ENCODE measurements around the gene ATP8B4. TPM values are rescaled to one million over a fixed set of nuclear protein-coding genes. Genes with fewer than 3 reads are reported as not detected.

The ATP8B4 gene
- total and polyA plus RNA-seq, 11 donors, result 0.51 to 14.7 (median 2.1) TPM

DNA sequence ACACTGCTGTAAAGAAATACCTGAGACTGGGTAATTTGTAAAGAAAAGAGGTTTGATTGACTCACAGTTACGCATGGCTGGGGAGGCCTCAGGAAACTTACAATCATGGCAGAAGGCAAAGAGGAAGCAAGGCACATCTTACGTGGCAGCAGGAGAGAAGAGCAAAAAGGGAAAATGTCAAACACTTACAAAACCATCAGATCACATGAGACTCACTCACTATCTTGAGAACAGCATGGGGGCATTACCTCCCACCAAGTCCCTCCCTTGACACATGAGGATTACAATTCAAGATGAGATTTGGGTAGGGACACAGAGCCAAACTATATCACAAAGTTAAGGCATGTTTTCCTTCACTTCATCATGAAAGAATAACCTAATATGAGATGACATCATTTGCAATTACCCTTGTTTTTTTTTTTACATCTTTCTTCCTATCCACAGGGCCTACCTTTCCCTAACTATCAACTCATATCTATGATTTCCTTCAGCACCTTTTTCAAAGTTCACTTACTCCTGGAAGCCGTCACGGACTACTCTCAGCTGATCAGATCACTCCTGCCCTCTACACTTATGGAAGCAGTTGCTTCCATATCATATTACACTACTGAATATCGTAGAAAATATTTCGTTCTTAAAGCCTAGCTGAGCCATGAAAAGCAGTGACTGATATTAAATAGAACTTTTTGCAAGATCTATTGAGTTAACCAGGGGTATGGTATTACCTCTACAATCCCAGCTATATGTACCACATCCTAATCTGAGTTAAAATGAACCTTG lies 25.5 kb upstream of the ATP8B4 start:
- Histone ChIP-seq H3K27ac (no peak overlapping the region), H3K4me3 (no peak overlapping the region), H3K4me1 (peaks cover 0 to 6% (median 0%) of the 10 kb centered on the region in 12 donors), H3K9me3 (no peaks in the 10 kb centered on the region), H3K36me3 (no peaks in the 10 kb centered on the region), H3K27me3 (no peaks in the 10 kb centered on the region)
- intact Hi-C loops (cut with DNase I), result loop anchor here (1.0 to 10.0 kb wide), 8 partner anchors 900 to 1790 kb away; no protein-coding TSS in a partner anchor
- no peak for TF ChIP-seq POLR2A (IDR thresholded peaks at IDR 0.05)
- no peak for TF ChIP-seq CTCF (IDR thresholded peaks at IDR 0.05)
- no peak for DNase-seq
- 73% methylated on average over 6 of the region's 6 CpGs for WGBS, 4 donors
- no peak for ATAC-seq

DNA sequence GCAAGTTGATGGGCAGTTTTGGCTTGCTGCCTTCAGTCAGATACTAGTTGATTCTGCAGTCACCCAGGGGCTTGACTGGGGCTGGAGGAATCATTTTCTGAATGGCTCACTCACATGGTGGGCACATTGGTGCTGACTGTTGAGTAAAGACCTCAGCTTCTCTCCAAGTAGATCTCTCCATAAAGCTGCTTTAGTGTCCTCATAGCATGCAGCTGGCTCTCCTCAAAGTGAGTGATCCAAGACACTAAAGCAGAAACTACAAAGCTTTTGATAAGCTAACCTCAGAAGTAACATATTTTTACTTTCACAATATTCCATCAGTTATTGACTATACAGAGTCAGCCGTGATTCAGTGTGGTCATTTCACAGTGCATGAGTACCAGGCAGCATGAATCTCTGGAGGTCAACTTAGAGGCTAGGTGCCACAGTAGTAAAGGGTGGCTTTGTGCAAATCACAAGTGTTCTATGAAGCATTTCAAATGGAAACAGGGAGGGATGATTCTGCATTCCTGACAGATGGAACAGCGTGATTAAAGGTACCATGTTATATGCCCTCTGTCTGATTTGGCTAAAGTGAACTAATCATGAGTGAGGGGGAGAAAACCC lies 24.3 kb upstream of the ATP8B4 start:
- 92 to 94% (median 93%) methylated on average over 2 of the region's 2 CpGs for WGBS, 4 donors
- ATAC-seq (no peak), DNase-seq (no peak)
- no peak for TF ChIP-seq CTCF (IDR thresholded peaks at IDR 0.05)
- TF ChIP-seq POLR2A (IDR thresholded peaks at IDR 0.05), result no peak
- Histone ChIP-seq H3K36me3 (no peaks in the 10 kb centered on the region), H3K4me1 (peaks cover 0 to 6% (median 0%) of the 10 kb centered on the region in 12 donors), H3K4me3 (no peak overlapping the region), H3K27ac (no peak overlapping the region), H3K27me3 (no peaks in the 10 kb centered on the region), H3K9me3 (no peaks in the 10 kb centered on the region)
- intact Hi-C loops (cut with DNase I), result loop anchor here in 8 of 10 donors (5.0 to 10.0 kb wide), 5 partner anchors 899 to 1789 kb away; no protein-coding TSS in a partner anchor

DNA sequence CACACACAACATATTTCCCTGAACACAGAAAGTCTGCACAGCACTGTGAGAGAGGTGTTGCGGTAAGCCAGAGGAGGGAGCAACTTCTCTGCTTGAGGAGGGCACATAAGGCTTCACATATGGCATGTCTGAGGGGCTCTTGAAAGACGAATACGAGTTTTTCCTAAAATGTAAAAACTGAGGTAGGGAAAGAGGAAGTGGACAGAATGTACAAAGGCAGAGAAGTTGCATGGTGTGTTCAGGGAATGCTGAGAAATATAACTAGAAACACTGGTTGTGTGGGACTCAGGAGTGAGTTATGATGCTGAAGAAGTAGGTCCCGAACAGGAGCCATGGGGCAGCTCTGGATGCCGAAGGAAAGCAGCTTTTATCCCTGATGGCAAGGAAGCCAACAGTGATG lies 22.8 kb upstream of the ATP8B4 start:
- no peak for ATAC-seq
- WGBS, 4 donors, result 92 to 96% (median 93%) methylated on average over 5 of the region's 5 CpGs
- no peaks in the 10 kb centered on the region for H3K27me3 ChIP-seq
- no peaks in the 10 kb centered on the region for H3K36me3 ChIP-seq
- intact Hi-C loops (cut with DNase I), result loop anchor here in 8 of 10 donors (5.0 to 10.0 kb wide), 5 partner anchors 897 to 1787 kb away; no protein-coding TSS in a partner anchor
- TF ChIP-seq POLR2A (IDR thresholded peaks at IDR 0.05) (no peak), CTCF (IDR thresholded peaks at IDR 0.05) (no peak)
- no peak overlapping the region for H3K27ac ChIP-seq
- H3K4me1 ChIP-seq, result peaks cover 0 to 6% (median 0%) of the 10 kb centered on the region in 12 donors
- no peaks in the 10 kb centered on the region for H3K9me3 ChIP-seq
- DNase-seq, result no peak
- H3K4me3 ChIP-seq, result no peak overlapping the region

GRCh38 chr15:50140983-50141382 lies 21.9 kb upstream of the ATP8B4 start:
- H3K27ac ChIP-seq, result no peak overlapping the region
- intact Hi-C loops (cut with DNase I), result loop anchor here in 8 of 10 donors (5.0 to 10.0 kb wide), 5 partner anchors 896 to 1786 kb away; no protein-coding TSS in a partner anchor
- DNase-seq (no peak), ATAC-seq (no peak)
- H3K4me3 ChIP-seq, result no peak overlapping the region
- no peak for TF ChIP-seq CTCF (IDR thresholded peaks at IDR 0.05)
- no peak for TF ChIP-seq POLR2A (IDR thresholded peaks at IDR 0.05)
- H3K9me3 ChIP-seq, result no peaks in the 10 kb centered on the region
- no peaks in the 10 kb centered on the region for H3K36me3 ChIP-seq
- peaks cover 0 to 6% (median 0%) of the 10 kb centered on the region in 12 donors for H3K4me1 ChIP-seq
- WGBS, 4 donors, result 49 to 60% (median 53%) methylated on average over 3 of the region's 3 CpGs
- H3K27me3 ChIP-seq, result no peaks in the 10 kb centered on the region
